ENCODE measurements around the gene STK39. TPM values are rescaled to one million over a fixed set of nuclear protein-coding genes. Genes with fewer than 3 reads are reported as not detected.

Gene STK39
- total and polyA plus RNA-seq, 2 donors (not counting 1 experiment from before 2014, with no cell fraction given), result 2.3 to 14.6 TPM

- H3K4me3 Mint-ChIP-seq, result no peak overlapping the region
- H3K9me3 Mint-ChIP-seq (ENCODE audit: insufficient read depth), result no peaks in the 10 kb centered on the region
- H3K27me3 ChIP-seq (replicated peaks in 1 of 4; ENCODE audit: control extremely low read depth in 1 of 4, control insufficient read depth in 3 of 4, insufficient read depth in 4 of 4, low read length in 3 of 4), result no peaks in the 10 kb centered on the region
- H3K79me2 ChIP-seq (ENCODE audit: control insufficient read depth, insufficient read depth, low read length), result no peaks in the 10 kb centered on the region
- H3K27ac ChIP-seq (ENCODE audit: low read length in 2 of 2), result no peak overlapping the region
- ATAC-seq (ENCODE audit: low read depth) (no peak), DNase-seq (no peak)
- no peak overlapping the region for H3K4me2 ChIP-seq (replicated peaks; ENCODE audit: low read depth, low read length, poor library complexity, severe bottlenecking)
- no peak overlapping the region for H3K9ac ChIP-seq (ENCODE audit: low read length)
- H2AFZ ChIP-seq (ENCODE audit: insufficient read depth, low read depth, low read length, poor library complexity, severe bottlenecking), result no peak overlapping the region
- no peaks in the 10 kb centered on the region for H3K9me3 ChIP-seq (ENCODE audit: control extremely low read depth in 1 of 3, control insufficient read depth in 2 of 3, insufficient read depth in 1 of 3, low read length in 2 of 3)
- CTCF ChIA-PET, result interaction anchor here (6.8 kb wide), 1 partner anchor 149 kb away, joined by 145 read pairs; no protein-coding TSS in a partner anchor
- no peaks in the 10 kb centered on the region for H3K4me1 Mint-ChIP-seq
- no peaks in the 10 kb centered on the region for H3K36me3 ChIP-seq (replicated peaks in 1 of 2; ENCODE audit: control extremely low read depth in 1 of 2, control insufficient read depth in 1 of 2, extremely low read depth in 1 of 2, insufficient read depth in 2 of 2, low read length in 1 of 2)
- no peaks in the 10 kb centered on the region for H4K20me1 ChIP-seq (ENCODE audit: control insufficient read depth, insufficient read depth, low read length, poor library complexity, severe bottlenecking)
- POLR2A ChIA-PET, result no interaction called here
- no peaks in the 10 kb centered on the region for H3K27me3 Mint-ChIP-seq
- TF ChIP-seq EZH2 (IDR thresholded peaks at IDR 0.05; ENCODE audit: borderline replicate concordance, insufficient read depth, low read depth, low read length, poor library complexity, severe bottlenecking) (no peak), CTCF (IDR thresholded peaks at IDR 0.05) (no peak)
- no peak overlapping the region for H3K4me3 ChIP-seq (ENCODE audit: control extremely low read depth in 1 of 5, extremely low read depth in 1 of 5, insufficient read depth in 1 of 5, low read depth in 2 of 5, low read length in 4 of 5)
- 100% methylated on average over 6 of the region's 7 CpGs for WGBS (ENCODE audit: insufficient coverage)
- peaks cover 4 to 8% of the 10 kb centered on the region in 2 donors for H3K4me1 ChIP-seq (ENCODE audit: control insufficient read depth in 2 of 2, insufficient read depth in 2 of 2, low read length in 2 of 2)
- no peak overlapping the region for H3K27ac Mint-ChIP-seq
- intact Hi-C loops (cut with micrococcal nuclease), result loop anchor here (5.0 to 10.0 kb wide), 2 partner anchors 390 to 852 kb away; no protein-coding TSS in a partner anchor
Observed at GRCh38 chr2:168114619-168115018, 132.8 kb downstream of the STK39 start.

- Mint-ChIP-seq H3K27ac (no peak overlapping the region), H3K4me3 (no peak overlapping the region), H3K9me3 (ENCODE audit: insufficient read depth) (no peaks in the 10 kb centered on the region), H3K4me1 (no peaks in the 10 kb centered on the region), H3K27me3 (no peaks in the 10 kb centered on the region)
- ATAC-seq (ENCODE audit: low read depth), result no peak
- no peak for DNase-seq
- ChIA-PET CTCF (no interaction called here), POLR2A (no interaction called here)
- no CpG with 5 or more reads among the region's 2 CpGs for WGBS (ENCODE audit: insufficient coverage)
- TF ChIP-seq CTCF (IDR thresholded peaks at IDR 0.05) (no peak), EZH2 (IDR thresholded peaks at IDR 0.05; ENCODE audit: borderline replicate concordance, insufficient read depth, low read depth, low read length, poor library complexity, severe bottlenecking) (no peak)
- Histone ChIP-seq H3K27ac (ENCODE audit: low read length in 2 of 2) (no peak overlapping the region), H3K36me3 (replicated peaks in 1 of 2; ENCODE audit: control extremely low read depth in 1 of 2, control insufficient read depth in 1 of 2, extremely low read depth in 1 of 2, insufficient read depth in 2 of 2, low read length in 1 of 2) (no peaks in the 10 kb centered on the region), H3K4me2 (replicated peaks; ENCODE audit: low read depth, low read length, poor library complexity, severe bottlenecking) (no peak overlapping the region), H3K79me2 (ENCODE audit: control insufficient read depth, insufficient read depth, low read length) (no peaks in the 10 kb centered on the region), H3K4me1 (ENCODE audit: control insufficient read depth in 2 of 2, insufficient read depth in 2 of 2, low read length in 2 of 2) (peaks cover 3% of the 10 kb centered on the region in 2 donors), H4K20me1 (ENCODE audit: control insufficient read depth, insufficient read depth, low read length, poor library complexity, severe bottlenecking) (no peaks in the 10 kb centered on the region), H3K9ac (ENCODE audit: low read length) (no peak overlapping the region), H3K9me3 (ENCODE audit: control extremely low read depth in 1 of 3, control insufficient read depth in 2 of 3, insufficient read depth in 1 of 3, low read length in 2 of 3) (no peaks in the 10 kb centered on the region), H3K27me3 (replicated peaks in 1 of 4; ENCODE audit: control extremely low read depth in 1 of 4, control insufficient read depth in 3 of 4, insufficient read depth in 4 of 4, low read length in 3 of 4) (no peaks in the 10 kb centered on the region), H3K4me3 (ENCODE audit: control extremely low read depth in 1 of 5, extremely low read depth in 1 of 5, insufficient read depth in 1 of 5, low read depth in 2 of 5, low read length in 4 of 5) (no peak overlapping the region), H2AFZ (ENCODE audit: insufficient read depth, low read depth, low read length, poor library complexity, severe bottlenecking) (no peak overlapping the region)
- intact Hi-C loops (cut with micrococcal nuclease), result loop anchor here (10.0 kb wide), 1 partner anchor 389 kb away; no protein-coding TSS in a partner anchor
Observed at GRCh38 chr2:168114040-168114439, 133.4 kb downstream of the STK39 start.

Data from B cell (primary cell).